CD14-positive monocyte (primary cell): Measurements from ENCODE around the gene DSCAML1. TPM values are rescaled to one million over a fixed set of nuclear protein-coding genes. Genes with fewer than 3 reads are reported as not detected.

ENCODE experiments used
- DNase-seq, 3 donors: peaks; one replicate each; pipeline ENCODE4 v3.0.0-alpha.2; 2011 to 2022
- H2AFZ ChIP-seq: 2 replicates; pipeline ENCODE4 v1.6.0; 2012; ENCODE audit warnings: mild to moderate bottlenecking, low read depth, low read length, inconsistent platforms; ENCODE audit not compliant: insufficient read depth, poor library complexity, severe bottlenecking
- H3K27ac ChIP-seq, 2 donors: 1 replicate in 1 of 2; 2 replicates in 1 of 2; pipeline ENCODE4 v1.5.1; 2012 to 2013; ENCODE audit warnings: low read length in 2 of 2, control low read depth in 1 of 2, inconsistent platforms in 1 of 2, low read depth in 1 of 2, mild to moderate bottlenecking in 1 of 2
- H3K27me3 ChIP-seq, 2 donors: one replicate each; pipeline versions ENCODE4 v1.6.0 to v1.6.1; 2011 to 2013; ENCODE audit warnings: low read length in 2 of 2; ENCODE audit not compliant: control insufficient read depth in 2 of 2, insufficient read depth in 2 of 2
- H3K36me3 ChIP-seq, 2 donors: replicated peaks in 1 of 2; 1 replicate in 1 of 2; 2 replicates in 1 of 2; pipeline versions ENCODE4 v1.5.1 to v1.6.1; 2012 to 2013; ENCODE audit warnings: low read length in 2 of 2, control low read depth in 1 of 2, inconsistent platforms in 1 of 2, mild to moderate bottlenecking in 1 of 2; ENCODE audit not compliant: insufficient read depth in 2 of 2, control insufficient read depth in 1 of 2
- H3K4me1 ChIP-seq, 2 donors: 1 replicate in 1 of 2; 2 replicates in 1 of 2; pipeline versions ENCODE4 v1.5.1 to v1.6.1; 2012 to 2013; ENCODE audit warnings: low read length in 2 of 2, control low read depth in 1 of 2, inconsistent platforms in 1 of 2, mild to moderate bottlenecking in 1 of 2, moderate library complexity in 1 of 2; ENCODE audit not compliant: insufficient read depth in 2 of 2, control insufficient read depth in 1 of 2
- H3K4me2 ChIP-seq: replicated peaks from 2 replicates; pipeline ENCODE3; 2012; ENCODE audit warnings: low read length, moderate library complexity, mild to moderate bottlenecking; ENCODE audit not compliant: poor library complexity, severe bottlenecking; ENCODE audit errors: extremely low read depth
- H3K4me3 ChIP-seq, 3 experiments: fragments of 200-600 bp in 1 of 3; sonication (generic) in 1 of 3; replicated peaks in 1 of 3; 1 replicate in 2 of 3; 2 replicates in 1 of 3; pipeline ENCODE4 v1.5.1; 2011 to 2013; ENCODE audit warnings: low read length in 3 of 3, mild to moderate bottlenecking in 3 of 3, control low read depth in 2 of 3, low read depth in 2 of 3, inconsistent platforms in 1 of 3, moderate library complexity in 1 of 3
- H3K79me2 ChIP-seq: 2 replicates; pipeline ENCODE4 v1.6.0; 2012; ENCODE audit warnings: mild to moderate bottlenecking, control low read depth, inconsistent platforms, low read length, moderate library complexity; ENCODE audit not compliant: insufficient read depth
- H3K9ac ChIP-seq: 2 replicates; pipeline ENCODE4 v1.6.0; 2017; ENCODE audit warnings: low read length, mild to moderate bottlenecking; ENCODE audit not compliant: insufficient read depth, poor library complexity, severe bottlenecking
- H3K9me3 ChIP-seq, 2 donors: replicated peaks in 1 of 2; 1 replicate in 1 of 2; 2 replicates in 1 of 2; pipeline versions ENCODE4 v1.5.1 to v1.6.1; 2012 to 2013; ENCODE audit warnings: low read length in 2 of 2, control low read depth in 1 of 2; ENCODE audit not compliant: control insufficient read depth in 1 of 2, insufficient read depth in 1 of 2
- H4K20me1 ChIP-seq: 2 replicates; pipeline ENCODE4 v1.6.0; 2012; ENCODE audit warnings: mild to moderate bottlenecking, low read length, control low read depth, moderate library complexity; ENCODE audit not compliant: insufficient read depth
- H3K27ac Mint-ChIP-seq, 7 donors: one replicate each; pipeline ENCODE4 v1.8.0; 2020; ENCODE audit warnings: mild to moderate bottlenecking in 7 of 7, mixed read lengths in 7 of 7, moderate library complexity in 6 of 7, inconsistent platforms in 2 of 7
- H3K27me3 Mint-ChIP-seq, 3 donors: one replicate each; pipeline ENCODE4 v1.8.0; 2021 to 2022; ENCODE audit warnings: low read depth in 3 of 3, mild to moderate bottlenecking in 3 of 3, mixed read lengths in 3 of 3, moderate library complexity in 3 of 3, inconsistent platforms in 1 of 3
- H3K36me3 Mint-ChIP-seq, 2 donors: one replicate each; pipeline ENCODE4 v1.8.0; 2020; ENCODE audit warnings: mixed read lengths in 2 of 2, inconsistent platforms in 1 of 2, mild to moderate bottlenecking in 1 of 2
- H3K4me1 Mint-ChIP-seq: one replicate; pipeline ENCODE4 v1.8.0; 2020; ENCODE audit warnings: mild to moderate bottlenecking, mixed read lengths
- H3K4me3 Mint-ChIP-seq, 2 donors: one replicate each; pipeline ENCODE4 v1.8.0; 2020; ENCODE audit warnings: mild to moderate bottlenecking in 2 of 2, mixed read lengths in 2 of 2, moderate library complexity in 1 of 2
- H3K9me3 Mint-ChIP-seq, 7 donors: one replicate each; pipeline ENCODE4 v1.8.0; 2020 to 2022; ENCODE audit warnings: mixed read lengths in 7 of 7, mild to moderate bottlenecking in 6 of 7, moderate library complexity in 6 of 7, inconsistent platforms in 2 of 7
- CTCF ChIP-seq: fragments of 200-600 bp; IDR thresholded peaks from one replicate; pipeline ENCODE4 v1.8.0; 2022; ENCODE audit warnings: antibody characterized with exemption, mild to moderate bottlenecking
- WGBS: methylation state at CpG from one replicate; pipeline ENCODE4 v1.1.5; 2013; ENCODE audit warnings: missing lambda C conversion rate; ENCODE audit not compliant: insufficient coverage; 5-methylcytosine and 5-hydroxymethylcytosine counted together
- intact Hi-C, 2 donors: fragments of 100-400 bp; cut with micrococcal nuclease; formaldehyde crosslinking; loops; one replicate each; pipeline versions ENCODE4 v1.15.0 to v1.15.1; 2023
- polyA plus RNA-seq, 3 donors: library from polyadenylated mRNA; depleted of rRNA in 1 of 3; unstranded in 2 of 3; stranded (reverse) in 1 of 3; fragments of 300-500 nt in 2 of 3; fragments of >200 nt in 1 of 3; fragmentation: Illumina TruSeq in 2 of 3; gene quantifications; 1 replicate in 2 of 3; 2 replicates in 1 of 3; pipeline ENCODE4 v1.2.3, GENCODE V29; 2012 to 2021

Gene DSCAML1
- polyA plus RNA-seq, 3 donors, result not detected

GRCh38 chr11:117510646-117511045 lies 286.4 kb downstream of the DSCAML1 start:
- peaks cover 3 to 8% (median 4%) of the 10 kb centered on the region in 3 donors for H3K27me3 Mint-ChIP-seq
- TF ChIP-seq CTCF, result no peak
- no peaks in the 10 kb centered on the region for H3K79me2 ChIP-seq
- no peaks in the 10 kb centered on the region for H3K4me1 ChIP-seq
- H3K9me3 ChIP-seq, result no peaks in the 10 kb centered on the region
- no CpG with 5 or more reads among the region's 3 CpGs for WGBS
- no peak overlapping the region for H3K9ac ChIP-seq
- H3K4me2 ChIP-seq, result no peak overlapping the region
- no peak overlapping the region for H3K4me3 Mint-ChIP-seq
- H3K4me1 Mint-ChIP-seq, result no peaks in the 10 kb centered on the region
- H3K9me3 Mint-ChIP-seq, result peaks cover 0 to 3% (median 0%) of the 10 kb centered on the region in 7 donors
- H3K27ac ChIP-seq, result no peak overlapping the region
- no peak overlapping the region for H2AFZ ChIP-seq
- H4K20me1 ChIP-seq, result no peaks in the 10 kb centered on the region
- no peaks in the 10 kb centered on the region for H3K36me3 Mint-ChIP-seq
- H3K4me3 ChIP-seq, result no peak overlapping the region
- intact Hi-C loops, result no loop called here
- H3K27ac Mint-ChIP-seq, result no peak overlapping the region
- no peaks in the 10 kb centered on the region for H3K36me3 ChIP-seq
- no peaks in the 10 kb centered on the region for H3K27me3 ChIP-seq
- DNase-seq, result no peak

GRCh38 chr11:117509543-117509942 lies 287.5 kb downstream of the DSCAML1 start:
- intact Hi-C loops, result no loop called here
- Mint-ChIP-seq H3K27ac (no peak overlapping the region), H3K4me3 (no peak overlapping the region), H3K36me3 (no peaks in the 10 kb centered on the region), H3K4me1 (no peaks in the 10 kb centered on the region), H3K9me3 (peaks cover 0 to 3% (median 0%) of the 10 kb centered on the region in 7 donors), H3K27me3 (peaks cover 3 to 9% (median 4%) of the 10 kb centered on the region in 3 donors)
- Histone ChIP-seq H3K27me3 (no peaks in the 10 kb centered on the region), H3K4me2 (no peak overlapping the region), H3K4me3 (no peak overlapping the region), H3K9me3 (no peaks in the 10 kb centered on the region), H3K79me2 (no peaks in the 10 kb centered on the region), H3K36me3 (no peaks in the 10 kb centered on the region), H4K20me1 (no peaks in the 10 kb centered on the region), H3K27ac (no peak overlapping the region), H2AFZ (no peak overlapping the region), H3K4me1 (no peaks in the 10 kb centered on the region), H3K9ac (no peak overlapping the region)
- DNase-seq, result no peak
- TF ChIP-seq CTCF, result no peak
- 86% methylated on average over 6 of the region's 8 CpGs for WGBS
